Ishikawa (cell line): ENCODE data around the gene RET.

Experiments
- CEBPB ChIP-seq: IDR thresholded peaks from 2 replicates; pipeline ENCODE4 v1.6.1; 2012
- CREB1 ChIP-seq: IDR thresholded peaks from 2 replicates; pipeline ENCODE4 v1.6.1; 2012; ENCODE audit warnings: low read depth
- EGR1 ChIP-seq: IDR thresholded peaks from 2 replicates; pipeline ENCODE4 v1.6.1; 2012
- EP300 ChIP-seq: IDR thresholded peaks from 2 replicates; pipeline ENCODE4 v1.6.1; 2012; ENCODE audit warnings: borderline replicate concordance
- FOXM1 ChIP-seq: IDR thresholded peaks from 2 replicates; pipeline ENCODE4 v1.6.1; 2012; ENCODE audit warnings: low read depth, borderline replicate concordance
- MAX ChIP-seq: IDR thresholded peaks from 2 replicates; pipeline ENCODE4 v1.6.1; 2012
- NFIC ChIP-seq: IDR thresholded peaks from 2 replicates; pipeline ENCODE4 v1.6.1; 2012
- RAD21 ChIP-seq: IDR thresholded peaks from 2 replicates; pipeline ENCODE4 v1.6.1; 2012; ENCODE audit warnings: low read depth
- REST ChIP-seq: IDR thresholded peaks from 2 replicates; pipeline ENCODE4 v1.6.1; 2012; ENCODE audit warnings: low read depth, mild to moderate bottlenecking
- TAF1 ChIP-seq: IDR thresholded peaks from 2 replicates; pipeline ENCODE4 v1.6.1; 2012; ENCODE audit warnings: low read depth, mild to moderate bottlenecking
- TCF12 ChIP-seq: IDR thresholded peaks from 2 replicates; pipeline ENCODE4 v1.6.1; 2012; ENCODE audit warnings: low read depth
- TEAD4 ChIP-seq: IDR thresholded peaks from 2 replicates; pipeline ENCODE4 v1.6.1; 2012
- USF1 ChIP-seq: IDR thresholded peaks from 2 replicates; pipeline ENCODE4 v1.6.1; 2012
- YY1 ChIP-seq: IDR thresholded peaks from 2 replicates; pipeline ENCODE4 v1.6.1; 2012; ENCODE audit warnings: low read depth
- ZBTB7A ChIP-seq: IDR thresholded peaks from 2 replicates; pipeline ENCODE4 v1.6.1; 2012; ENCODE audit warnings: low read depth

The RET gene

GRCh38 chr10:43089519-43089918 lies 12.7 kb downstream of the RET start:
- TF ChIP-seq TAF1 (no peak), TEAD4 (no peak), CEBPB (no peak), MAX (no peak), TCF12 (no peak), REST (no peak), RAD21 (no peak), CREB1 (no peak), NFIC (no peak), EGR1 (no peak), ZBTB7A (no peak), FOXM1 (no peak), EP300 (no peak), YY1 (no peak), USF1 (no peak)

- TF ChIP-seq REST (no peak), USF1 (no peak)
These were observed 13.3 kb downstream of the RET start for GRCh38 chr10:43090188-43090587.

GRCh38 chr10:43090664-43091063 lies 13.8 kb downstream of the RET start:
- TF ChIP-seq REST (no peak), RAD21 (no peak), YY1 (no peak), MAX (no peak), CEBPB (no peak), CREB1 (no peak), EGR1 (no peak), USF1 (no peak), ZBTB7A (no peak), NFIC (no peak)

GRCh38 chr10:43091846-43092245 lies 15.0 kb downstream of the RET start:
- TF ChIP-seq EGR1 (no peak), NFIC (no peak), YY1 (no peak), RAD21 (no peak), CEBPB (no peak), TAF1 (no peak), FOXM1 (no peak), TEAD4 (no peak), CREB1 (no peak), MAX (no peak), REST (no peak), TCF12 (no peak), ZBTB7A (no peak), EP300 (no peak)
